Measurements from ENCODE around the gene CAMTA1.

DNA sequence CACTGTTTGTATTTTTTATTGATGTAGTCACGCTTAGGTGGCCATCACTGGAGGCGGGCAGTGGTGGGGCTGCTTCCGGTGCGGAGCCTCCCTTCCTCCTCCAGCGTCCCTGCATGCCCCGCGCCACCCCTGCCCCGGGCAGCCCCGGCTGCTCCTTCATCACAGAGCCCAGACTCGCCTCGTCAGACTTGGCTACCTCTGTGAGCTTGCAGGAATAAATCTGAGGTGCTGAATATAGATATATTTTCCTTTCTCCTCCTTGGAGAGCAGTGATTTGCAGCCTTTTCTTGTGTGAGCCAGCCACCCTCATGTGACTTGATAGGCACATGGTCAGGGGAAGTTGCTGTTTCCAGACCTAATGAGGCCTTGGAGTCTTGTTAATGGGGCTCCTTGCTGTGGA lies 573.2 kb downstream of the CAMTA1 start:
- TF ChIP-seq RAD21 (conservative IDR thresholded peaks at IDR 0.05) (no peak), POLR2AphosphoS5 (IDR thresholded peaks at IDR 0.05) (no peak), EP300 (conservative IDR thresholded peaks at IDR 0.05; ENCODE audit: poor library complexity, severe bottlenecking) (no peak), EZH2 (IDR thresholded peaks at IDR 0.05; ENCODE audit: borderline replicate concordance, insufficient read depth, low read length, poor library complexity, severe bottlenecking) (no peak), SMC3 (conservative IDR thresholded peaks at IDR 0.05; ENCODE audit: poor library complexity) (no peak), MXI1 (conservative IDR thresholded peaks at IDR 0.05; ENCODE audit: poor library complexity, severe bottlenecking) (no peak), TAF1 (IDR thresholded peaks at IDR 0.05; ENCODE audit: low read depth) (no peak)
- TF ChIP-seq, protein P1, sequence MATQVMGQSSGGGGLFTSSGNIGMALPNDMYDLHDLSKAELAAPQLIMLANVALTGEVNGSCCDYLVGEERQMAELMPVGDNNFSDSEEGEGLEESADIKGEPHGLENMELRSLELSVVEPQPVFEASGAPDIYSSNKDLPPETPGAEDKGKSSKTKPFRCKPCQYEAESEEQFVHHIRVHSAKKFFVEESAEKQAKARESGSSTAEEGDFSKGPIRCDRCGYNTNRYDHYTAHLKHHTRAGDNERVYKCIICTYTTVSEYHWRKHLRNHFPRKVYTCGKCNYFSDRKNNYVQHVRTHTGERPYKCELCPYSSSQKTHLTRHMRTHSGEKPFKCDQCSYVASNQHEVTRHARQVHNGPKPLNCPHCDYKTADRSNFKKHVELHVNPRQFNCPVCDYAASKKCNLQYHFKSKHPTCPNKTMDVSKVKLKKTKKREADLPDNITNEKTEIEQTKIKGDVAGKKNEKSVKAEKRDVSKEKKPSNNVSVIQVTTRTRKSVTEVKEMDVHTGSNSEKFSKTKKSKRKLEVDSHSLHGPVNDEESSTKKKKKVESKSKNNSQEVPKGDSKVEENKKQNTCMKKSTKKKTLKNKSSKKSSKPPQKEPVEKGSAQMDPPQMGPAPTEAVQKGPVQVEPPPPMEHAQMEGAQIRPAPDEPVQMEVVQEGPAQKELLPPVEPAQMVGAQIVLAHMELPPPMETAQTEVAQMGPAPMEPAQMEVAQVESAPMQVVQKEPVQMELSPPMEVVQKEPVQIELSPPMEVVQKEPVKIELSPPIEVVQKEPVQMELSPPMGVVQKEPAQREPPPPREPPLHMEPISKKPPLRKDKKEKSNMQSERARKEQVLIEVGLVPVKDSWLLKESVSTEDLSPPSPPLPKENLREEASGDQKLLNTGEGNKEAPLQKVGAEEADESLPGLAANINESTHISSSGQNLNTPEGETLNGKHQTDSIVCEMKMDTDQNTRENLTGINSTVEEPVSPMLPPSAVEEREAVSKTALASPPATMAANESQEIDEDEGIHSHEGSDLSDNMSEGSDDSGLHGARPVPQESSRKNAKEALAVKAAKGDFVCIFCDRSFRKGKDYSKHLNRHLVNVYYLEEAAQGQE (IDR thresholded peaks at IDR 0.05; ENCODE audit: borderline replicate concordance), result no peak
- TF ChIP-seq, protein P2, sequence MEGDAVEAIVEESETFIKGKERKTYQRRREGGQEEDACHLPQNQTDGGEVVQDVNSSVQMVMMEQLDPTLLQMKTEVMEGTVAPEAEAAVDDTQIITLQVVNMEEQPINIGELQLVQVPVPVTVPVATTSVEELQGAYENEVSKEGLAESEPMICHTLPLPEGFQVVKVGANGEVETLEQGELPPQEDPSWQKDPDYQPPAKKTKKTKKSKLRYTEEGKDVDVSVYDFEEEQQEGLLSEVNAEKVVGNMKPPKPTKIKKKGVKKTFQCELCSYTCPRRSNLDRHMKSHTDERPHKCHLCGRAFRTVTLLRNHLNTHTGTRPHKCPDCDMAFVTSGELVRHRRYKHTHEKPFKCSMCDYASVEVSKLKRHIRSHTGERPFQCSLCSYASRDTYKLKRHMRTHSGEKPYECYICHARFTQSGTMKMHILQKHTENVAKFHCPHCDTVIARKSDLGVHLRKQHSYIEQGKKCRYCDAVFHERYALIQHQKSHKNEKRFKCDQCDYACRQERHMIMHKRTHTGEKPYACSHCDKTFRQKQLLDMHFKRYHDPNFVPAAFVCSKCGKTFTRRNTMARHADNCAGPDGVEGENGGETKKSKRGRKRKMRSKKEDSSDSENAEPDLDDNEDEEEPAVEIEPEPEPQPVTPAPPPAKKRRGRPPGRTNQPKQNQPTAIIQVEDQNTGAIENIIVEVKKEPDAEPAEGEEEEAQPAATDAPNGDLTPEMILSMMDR (IDR thresholded peaks at IDR 0.05; ENCODE audit: poor library complexity, severe bottlenecking), result no peak

Measured in neural cell (in vitro differentiated cells).